NCI-H2029 treated with DMSO at 0.1 percent for 48 hours (cell line): ENCODE measurements around the gene TCF7L1.

ENCODE experiments used
- DNase-seq: peaks from one replicate; lab custom pipeline; 2025; lab: John Stamatoyannopoulos, UW

Gene TCF7L1

GRCh38 chr2:85356186-85356585 lies 223.0 kb downstream of the TCF7L1 start:
- DNase-seq: no peak

- no peak for DNase-seq
Observed at GRCh38 chr2:85357736-85358135, 224.5 kb downstream of the TCF7L1 start.
